Fibroblast of pulmonary artery (primary cell): ENCODE results near the gene HNRNPAB.

Source experiments
- DNase-seq: peaks from one replicate; pipeline ENCODE4 v3.0.0-alpha.2; 2010; ENCODE audit warnings: low read depth
- H3K4me3 ChIP-seq: replicated peaks from 2 replicates; pipeline ENCODE4 v1.5.1; 2011; ENCODE audit warnings: low read depth, mild to moderate bottlenecking, control low read depth, low read length, moderate library complexity
- CTCF ChIP-seq: IDR thresholded peaks from 2 replicates; pipeline ENCODE4 v1.5.1; 2011; ENCODE audit warnings: mild to moderate bottlenecking, control low read depth, low read length, inconsistent platforms; ENCODE audit errors: missing control alignments

HNRNPAB gene

GRCh38 chr5:178211095-178212048 lies 7.0 kb downstream of the HNRNPAB start:
- no peak for DNase-seq
- TF ChIP-seq CTCF: no peak
- H3K4me3 ChIP-seq: no peak overlapping the region

DNA sequence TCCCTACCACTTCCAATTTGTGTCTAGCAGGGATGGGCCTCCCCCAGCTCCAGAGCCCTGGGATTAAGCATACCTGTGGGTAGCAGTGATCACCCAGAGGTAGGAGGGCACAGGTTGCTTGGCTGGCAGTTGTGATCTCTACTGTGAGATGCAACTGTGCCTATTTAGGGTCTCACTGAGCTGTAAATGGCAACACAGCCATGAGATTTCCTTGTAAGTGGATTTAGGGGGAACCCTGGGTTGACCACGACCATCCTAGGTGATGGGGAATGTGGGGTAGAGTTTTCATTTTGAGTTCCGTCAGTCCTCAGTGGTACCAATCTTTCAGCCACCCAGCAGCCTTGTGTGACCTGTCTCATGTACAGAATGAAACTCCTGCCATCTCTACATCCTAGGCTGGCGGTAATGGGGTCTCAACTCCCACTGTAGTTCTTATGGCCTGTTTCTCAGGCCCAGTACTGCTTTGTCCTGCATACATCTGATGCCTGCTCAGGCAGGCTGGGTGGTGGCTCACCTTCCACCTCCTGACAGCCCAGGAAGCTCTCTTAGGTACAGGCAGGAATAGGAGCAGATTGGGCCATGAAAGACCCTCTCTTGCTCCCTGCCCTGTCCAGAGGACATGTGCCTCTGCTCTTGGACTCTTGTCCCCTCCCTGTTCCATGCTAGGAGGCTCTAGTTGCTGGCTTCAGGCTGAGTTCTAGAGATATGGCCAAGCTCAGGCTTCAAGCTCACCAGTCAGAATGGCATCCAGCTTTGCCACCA lies 8.1 kb downstream of the HNRNPAB start:
- no peak for DNase-seq
- TF ChIP-seq CTCF: no peak
- no peak overlapping the region for H3K4me3 ChIP-seq

- no peak overlapping the region for H3K4me3 ChIP-seq
- DNase-seq: no peak
- TF ChIP-seq CTCF: no peak
Measured at GRCh38 chr5:178213003-178213461, 8.7 kb downstream of the HNRNPAB start.

DNA sequence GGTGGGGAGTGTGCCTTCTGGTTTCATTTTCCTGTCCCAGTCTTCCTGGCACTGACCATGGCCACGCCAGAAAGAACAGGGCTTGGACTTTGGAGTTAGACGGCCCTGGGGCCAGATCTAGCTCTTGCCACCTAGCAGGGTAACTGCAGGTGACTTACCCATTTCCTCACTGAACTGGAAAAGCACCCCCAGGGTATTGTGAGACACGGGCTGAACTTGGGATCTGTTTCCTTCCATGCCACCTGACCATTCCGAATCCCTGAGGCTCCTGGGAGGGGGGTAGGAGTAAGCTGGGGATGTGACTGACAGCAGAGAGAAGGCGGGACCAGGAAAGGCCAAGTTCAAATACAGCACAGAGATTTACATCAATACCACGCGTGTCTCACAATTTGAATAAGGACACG lies 9.4 kb downstream of the HNRNPAB start:
- DNase-seq: no peak

DNA sequence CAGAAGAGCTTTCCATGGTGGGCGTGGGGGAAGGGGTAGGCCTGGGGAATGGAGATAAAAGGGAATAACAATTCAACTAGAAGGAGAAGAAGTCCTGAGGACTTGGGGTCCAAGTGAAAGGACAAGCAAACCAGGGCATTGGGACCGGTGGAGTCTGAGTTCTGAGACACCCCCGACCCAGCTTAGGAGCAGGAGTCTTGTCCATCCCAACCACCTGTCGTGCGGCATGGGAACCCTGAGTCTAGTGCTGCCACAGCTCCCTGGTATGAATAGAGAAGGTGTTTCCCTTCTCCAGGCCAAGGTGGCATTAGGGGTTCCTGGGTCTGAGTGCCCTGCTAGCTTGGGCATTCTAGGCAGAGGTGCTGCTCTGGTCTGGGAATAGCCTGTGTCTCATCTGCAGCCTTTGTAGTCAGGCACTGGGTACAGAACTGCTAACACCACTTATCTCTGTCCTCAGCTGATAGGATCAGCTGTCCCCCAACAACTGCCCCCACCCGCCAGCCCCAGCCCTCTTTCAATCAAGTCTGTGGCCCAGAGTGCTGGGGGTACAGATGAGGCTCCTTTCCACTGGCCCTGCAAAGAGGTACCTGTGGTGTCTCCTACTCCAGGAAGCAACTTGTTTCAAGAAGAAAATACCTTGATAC lies 9.9 kb downstream of the HNRNPAB start:
- H3K4me3 ChIP-seq: no peak overlapping the region
- TF ChIP-seq CTCF: no peak
- no peak for DNase-seq

More for the DNA sequence above, 9.4 kb downstream of the HNRNPAB start:
- no peak overlapping the region for H3K4me3 ChIP-seq
- no peak for TF ChIP-seq CTCF

- no peak for TF ChIP-seq CTCF
- no peak overlapping the region for H3K4me3 ChIP-seq
Measured at GRCh38 chr5:178215280-178216002, 11.1 kb downstream of the HNRNPAB start.

More at GRCh38 chr5:178215280-178216002, 11.1 kb downstream of the HNRNPAB start:
- no peak for DNase-seq
